Fibroblast of the aortic adventitia (primary cell): Measurements from ENCODE around the gene ANKMY1. TPM values are rescaled to one million over a fixed set of nuclear protein-coding genes. Genes with fewer than 3 reads are reported as not detected.
A peak's percentile ranks its signal among the peaks of the same experiment; 100 is the strongest.

Experiments used
- DNase-seq: peaks from one replicate; pipeline ENCODE4 v3.0.0-alpha.2; 2010; ENCODE audit warnings: low read depth
- H3K4me3 ChIP-seq: 2 replicates; pipeline ENCODE4 v1.5.1; 2011; ENCODE audit warnings: low read depth, mild to moderate bottlenecking, control low read depth, low read length, moderate library complexity
- CTCF ChIP-seq: IDR thresholded peaks from 2 replicates; pipeline ENCODE4 v1.5.1; 2011; ENCODE audit warnings: mild to moderate bottlenecking, low read length, control low read depth, inconsistent platforms; ENCODE audit not compliant: insufficient read depth
- total RNA-seq: library from RNA; depleted of rRNA; stranded (reverse); fragments of >200 nt; gene quantifications from 2 replicates; pipeline ENCODE4 v1.2.3, GENCODE V29; 2012; ENCODE audit warnings: low replicate concordance

The ANKMY1 gene
- total RNA-seq, 1 donor, result 11.0 TPM

- H3K4me3 ChIP-seq, result no peak overlapping the region
- no peak for TF ChIP-seq CTCF
- DNase-seq, result no peak
Observed at GRCh38 chr2:240440251-240440650, 117.5 kb downstream of the ANKMY1 start.

- TF ChIP-seq CTCF, result no peak
- H3K4me3 ChIP-seq, result no peak overlapping the region
- DNase-seq, result no peak
Observed at GRCh38 chr2:240439698-240440151, 118.1 kb downstream of the ANKMY1 start.

- no peak overlapping the region for H3K4me3 ChIP-seq
- no peak for DNase-seq
- TF ChIP-seq CTCF, result no peak
Observed at GRCh38 chr2:240438810-240439697, 118.7 kb downstream of the ANKMY1 start.

GRCh38 chr2:240437861-240438809 lies 119.7 kb downstream of the ANKMY1 start:
- TF ChIP-seq CTCF, result peak; percentile 96
- H3K4me3 ChIP-seq, result peak overlapping the region; percentile 75
- DNase-seq, result peak; percentile 61

GRCh38 chr2:240437551-240437860 lies 120.3 kb downstream of the ANKMY1 start:
- H3K4me3 ChIP-seq, result peak overlapping the region; percentile 75
- DNase-seq, result no peak
- no peak for TF ChIP-seq CTCF

GRCh38 chr2:240436683-240437550 lies 120.9 kb downstream of the ANKMY1 start:
- peak overlapping the region; percentile 75 for H3K4me3 ChIP-seq
- TF ChIP-seq CTCF, result no peak
- DNase-seq, result peak; percentile 17
